Neural progenitor cell (in vitro differentiated cells): ENCODE measurements around the gene SPATA7.
"Not testable (repeated sequence)": the region's sequence is repeated elsewhere in the genome, so short reads cannot be mapped to it uniquely, and the experiment has no call there.

ENCODE experiments used
- CTCF ChIP-seq: fragments of 200-600 bp; sonication (generic); IDR thresholded peaks from 2 replicates; pipeline ENCODE4 v1.5.1; 2017; ENCODE audit warnings: antibody characterized with exemption, mild to moderate bottlenecking
- EZH2 ChIP-seq: fragments of 200-600 bp; sonication (generic); IDR thresholded peaks from 2 replicates; pipeline ENCODE4 v1.6.1; 2017; ENCODE audit warnings: antibody characterized with exemption, mild to moderate bottlenecking, moderate library complexity
- EZH2phosphoT487 ChIP-seq: fragments of 200-600 bp; sonication (generic); IDR thresholded peaks from 2 replicates; pipeline ENCODE4 v1.6.1; 2017; ENCODE audit warnings: antibody characterized with exemption

DNA sequence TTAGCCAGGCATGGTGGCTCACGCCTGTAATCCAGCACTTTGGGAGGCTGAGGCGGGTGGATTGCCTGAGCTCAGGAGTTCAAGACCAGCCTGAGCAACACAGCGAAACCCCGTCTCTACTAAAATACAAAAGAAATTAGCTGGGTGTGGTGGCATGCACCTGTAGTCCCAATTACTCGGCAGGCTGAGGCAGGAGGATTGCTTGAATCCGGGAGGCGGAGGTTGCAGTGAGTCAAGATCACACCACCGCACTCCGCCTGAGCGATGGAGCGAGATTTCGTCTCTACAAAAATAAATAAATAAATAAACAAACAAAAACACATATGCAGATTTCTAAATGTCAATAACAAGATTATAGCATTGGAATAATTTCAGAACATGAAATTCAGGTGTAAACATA, 3.8 kb upstream of the SPATA7 start:
- not testable (repeated sequence) for TF ChIP-seq CTCF, EZH2, EZH2phosphoT487
